H1 (cell line): Measurements from ENCODE around the gene HEPACAM. TPM values are rescaled to one million over a fixed set of nuclear protein-coding genes. Genes with fewer than 3 reads are reported as not detected.

Experiments
- CTCF ChIA-PET: fragments of 300-600 bp; sonication (Branson Sonifier 250); formaldehyde crosslinking; loops from one replicate; lab custom pipeline; 2021; ENCODE audit not compliant: partially characterized antibody; lab: Charles Lee
- POLR2A ChIA-PET: fragments of 300-600 bp; sonication (Branson Sonifier 250); formaldehyde crosslinking; loops from one replicate; lab custom pipeline; 2021; ENCODE audit warnings: inconsistent platforms; ENCODE audit not compliant: partially characterized antibody; lab: Charles Lee
- DNase-seq, 2 experiments: peaks; one replicate each; pipeline versions ENCODE4 v3.0.0 to v3.0.0-alpha.2; 2010 to 2022; ENCODE audit warnings: low spot score in 2 of 2, low read depth in 1 of 2, mixed read lengths in 1 of 2
- FAIRE-seq: peaks from 2 replicates; lab custom pipeline; 2011; peaks lifted over from hg19 to GRCh38; lab: Jason Lieb, UNC
- H2AFZ ChIP-seq: 2 replicates; pipeline ENCODE4 v1.8.1; 2012; ENCODE audit warnings: low read length, inconsistent platforms
- H2AK5ac ChIP-seq: 2 replicates; pipeline ENCODE4 v1.6.1; 2013; ENCODE audit warnings: low read depth, low read length
- H2BK120ac ChIP-seq: replicated peaks from 2 replicates; pipeline ENCODE3; 2013; ENCODE audit warnings: low read depth, low read length, inconsistent platforms
- H2BK12ac ChIP-seq: 2 replicates; pipeline ENCODE4 v1.6.1; 2013; ENCODE audit warnings: low read depth, low read length
- H2BK15ac ChIP-seq: 2 replicates; pipeline ENCODE4 v1.6.1; 2013; ENCODE audit warnings: low read length
- H2BK20ac ChIP-seq: 2 replicates; pipeline ENCODE4 v1.6.1; 2013; ENCODE audit warnings: low read length
- H2BK5ac ChIP-seq: 2 replicates; pipeline ENCODE4 v1.6.1; 2013; ENCODE audit warnings: low read depth, low read length
- H3K14ac ChIP-seq: 2 replicates; pipeline ENCODE4 v1.6.1; 2013; ENCODE audit warnings: inconsistent platforms; ENCODE audit not compliant: insufficient read length
- H3K18ac ChIP-seq: 2 replicates; pipeline ENCODE4 v1.6.1; 2013; ENCODE audit warnings: low read length; ENCODE audit errors: extremely low read depth
- H3K23ac ChIP-seq: 2 replicates; pipeline ENCODE4 v1.6.1; 2013; ENCODE audit warnings: inconsistent platforms; ENCODE audit not compliant: insufficient read length
- H3K23me2 ChIP-seq: 2 replicates; pipeline ENCODE4 v1.6.1; 2013; ENCODE audit warnings: low read depth, low read length
- H3K27ac ChIP-seq: 2 replicates; pipeline ENCODE4 v1.6.1; 2011; ENCODE audit warnings: low read depth, low read length, inconsistent platforms
- H3K27me3 ChIP-seq, 4 experiments: replicated peaks in 1 of 4; 1 replicate in 1 of 4; 2 replicates in 3 of 4; pipeline versions ENCODE4 v1.6.1 to v1.8.1; 2011 to 2013; ENCODE audit warnings: low read length in 3 of 4, mild to moderate bottlenecking in 3 of 4, inconsistent platforms in 2 of 4, mixed read lengths in 2 of 4, moderate library complexity in 1 of 4; ENCODE audit not compliant: control insufficient read depth in 3 of 4, insufficient read depth in 3 of 4; ENCODE audit errors: extremely low read depth in 1 of 4
- H3K36me3 ChIP-seq, 4 experiments: 2 replicates each; pipeline versions ENCODE4 v1.6.1 to v1.8.1; 2011 to 2013; ENCODE audit warnings: mild to moderate bottlenecking in 4 of 4, low read length in 3 of 4, moderate library complexity in 2 of 4, control low read depth in 1 of 4, inconsistent platforms in 1 of 4; ENCODE audit not compliant: insufficient read depth in 4 of 4, control insufficient read depth in 2 of 4
- H3K4ac ChIP-seq: replicated peaks from 2 replicates; pipeline ENCODE3; 2013; ENCODE audit warnings: low read length, low read depth, mixed read lengths, inconsistent platforms; ENCODE audit not compliant: insufficient read length
- H3K4me1 ChIP-seq, 4 experiments: replicated peaks in 1 of 4; 1 replicate in 1 of 4; 2 replicates in 3 of 4; pipeline versions ENCODE4 v1.6.1 to v1.8.1; 2011 to 2013; ENCODE audit warnings: low read length in 3 of 4, inconsistent platforms in 2 of 4, mixed read lengths in 1 of 4; ENCODE audit not compliant: insufficient read depth in 4 of 4, control insufficient read depth in 3 of 4
- H3K4me2 ChIP-seq, 2 experiments: 2 replicates each; pipeline versions ENCODE4 v1.6.1 to v1.8.1; 2011 to 2013; ENCODE audit warnings: low read depth in 2 of 2, low read length in 2 of 2, control low read depth in 1 of 2, inconsistent platforms in 1 of 2, mild to moderate bottlenecking in 1 of 2; ENCODE audit not compliant: insufficient read depth in 1 of 2
- H3K4me3 ChIP-seq, 4 experiments: fragments of 200-600, 300-600 bp in 1 of 4; sonication (generic), shearing (Covaris generic), sonication (Bioruptor Twin) in 1 of 4; 2 replicates each; pipeline versions ENCODE4 v1.5.1 to v1.8.1; 2011 to 2016; ENCODE audit warnings: low read length in 4 of 4, low read depth in 3 of 4, control low read depth in 2 of 4, inconsistent platforms in 2 of 4, mild to moderate bottlenecking in 2 of 4, mixed read lengths in 1 of 4, moderate library complexity in 1 of 4; ENCODE audit not compliant: insufficient read depth in 2 of 4; ENCODE audit errors: extremely low read depth in 1 of 4
- H3K56ac ChIP-seq: replicated peaks from 2 replicates; pipeline ENCODE3; 2013; ENCODE audit warnings: low read depth, mild to moderate bottlenecking, mixed read lengths, low read length, inconsistent platforms; ENCODE audit not compliant: insufficient read length
- H3K79me1 ChIP-seq: 2 replicates; pipeline ENCODE4 v1.6.1; 2013; ENCODE audit warnings: low read depth, low read length, control low read depth
- H3K79me2 ChIP-seq, 2 experiments: 2 replicates each; pipeline versions ENCODE4 v1.6.1 to v1.8.1; 2012 to 2013; ENCODE audit warnings: low read length in 2 of 2, mild to moderate bottlenecking in 2 of 2, inconsistent platforms in 1 of 2; ENCODE audit not compliant: insufficient read depth in 2 of 2, control insufficient read depth in 1 of 2
- H3K9ac ChIP-seq, 4 experiments: replicated peaks in 1 of 4; 1 replicate in 1 of 4; 2 replicates in 3 of 4; pipeline versions ENCODE4 v1.6.1 to v1.8.1; 2011 to 2013; ENCODE audit warnings: low read depth in 3 of 4, low read length in 3 of 4, control low read depth in 2 of 4, mild to moderate bottlenecking in 2 of 4, moderate library complexity in 2 of 4, inconsistent platforms in 1 of 4; ENCODE audit errors: extremely low read depth in 1 of 4
- H3K9me3 ChIP-seq, 2 experiments: 2 replicates each; pipeline versions ENCODE4 v1.6.1 to v1.8.1; 2012 to 2013; ENCODE audit warnings: mild to moderate bottlenecking in 2 of 2, moderate library complexity in 2 of 2, control low read depth in 1 of 2, inconsistent platforms in 1 of 2, low read depth in 1 of 2, low read length in 1 of 2, mixed read lengths in 1 of 2; ENCODE audit not compliant: insufficient read depth in 2 of 2
- H4K20me1 ChIP-seq, 2 experiments: replicated peaks in 1 of 2; 2 replicates each; pipeline versions ENCODE3 to v1.8.1; 2011 to 2013; ENCODE audit warnings: inconsistent platforms in 2 of 2, low read length in 2 of 2, mild to moderate bottlenecking in 1 of 2; ENCODE audit not compliant: insufficient read depth in 2 of 2, control insufficient read depth in 1 of 2
- H4K5ac ChIP-seq: 2 replicates; pipeline ENCODE4 v1.6.1; 2013; ENCODE audit warnings: low read length, low read depth, mixed read lengths, inconsistent platforms; ENCODE audit not compliant: insufficient read length
- H4K8ac ChIP-seq: 2 replicates; pipeline ENCODE4 v1.8.0; 2013; ENCODE audit warnings: mild to moderate bottlenecking, moderate library complexity, low read length, inconsistent platforms; ENCODE audit not compliant: insufficient read depth; ENCODE audit errors: extremely low read depth
- H4K91ac ChIP-seq: replicated peaks from 2 replicates; pipeline ENCODE3; 2013; ENCODE audit warnings: low read length, mixed read lengths, inconsistent platforms; ENCODE audit not compliant: insufficient read length
- SP1 ChIP-seq: IDR thresholded peaks from 2 replicates; pipeline ENCODE4 v1.6.1; 2011; ENCODE audit warnings: low read depth, low read length
- USF2 ChIP-seq: IDR thresholded peaks from 2 replicates; pipeline ENCODE4 v1.6.1; 2011; ENCODE audit warnings: low read length, improper control_type of control experiment
- WGBS, 2 experiments: shearing (Covaris generic) in 1 of 2; methylation state at CpG; one replicate each; pipeline versions ENCODE4 v1.1.6 to v1.1.7; 2013 to 2015; ENCODE audit warnings: low lambda C conversion rate in 2 of 2, mixed read lengths in 2 of 2, inconsistent platforms in 1 of 2, low coverage in 1 of 2, missing lambda C conversion rate in 1 of 2; ENCODE audit not compliant: insufficient replicate concordance in 2 of 2, insufficient coverage in 1 of 2, insufficient read length in 1 of 2; ENCODE audit errors: extremely low coverage in 1 of 2, missing lambda C conversion rate in 1 of 2; 5-methylcytosine and 5-hydroxymethylcytosine counted together
- polyA plus RNA-seq, 7 experiments: library from polyadenylated mRNA; depleted of rRNA in 3 of 7; stranded (reverse) in 5 of 7; unstranded in 2 of 7; fragments of >200 nt in 5 of 7; fragments of 200-250 nt in 2 of 7; gene quantifications; 1 replicate in 5 of 7; 2 replicates in 1 of 7; 4 replicates in 1 of 7; pipeline versions ENCODE4 v1.2.1 to v1.2.3, GENCODE V29; 2011 to 2013; ENCODE audit warnings: missing spikeins in 2 of 7, mixed read lengths in 2 of 7
- total RNA-seq: library from RNA; stranded (reverse); fragmentation: NEBNext Ultra II Directional; extraction: Animal tissue kit (Norgen Biotek cat#: 25700); gene quantifications from 2 replicates; pipeline ENCODE4 v1.2.1, GENCODE V29; 2021

Gene HEPACAM
- total and polyA plus RNA-seq, 2 of the 8 experiments (the other 6 are each of a cell fraction or from before 2014, with no cell fraction given) = not detected

GRCh38 chr11:124945826-124946225 is 10.0 kb upstream of the HEPACAM start:
- H2AFZ ChIP-seq = no peak overlapping the region
- no peaks in the 10 kb centered on the region for H3K4me1 ChIP-seq
- H3K79me2 ChIP-seq = no peaks in the 10 kb centered on the region
- 54% methylated on average over 6 of the region's 6 CpGs; no CpG with 5 or more reads in 1 of the 2 experiments for WGBS, 2 experiments
- ChIA-PET POLR2A (no interaction called here), CTCF (interaction anchor here (0.7 to 2.4 kb wide), 2 partner anchors 10 to 272 kb away, joined by 3 to 16 read pairs; partner anchors contain the start of genes HEPACAM, SIAE and SPA17)
- no peak overlapping the region for H2BK12ac ChIP-seq
- H2BK20ac ChIP-seq = no peak overlapping the region
- H3K14ac ChIP-seq = no peak overlapping the region
- peaks cover under 1% of the 10 kb centered on the region; the same call in 1 of the 2 replicates for H3K23me2 ChIP-seq
- no peak overlapping the region for H4K8ac ChIP-seq
- H3K9ac ChIP-seq = no peak overlapping the region
- H2BK120ac ChIP-seq = no peak overlapping the region
- H3K79me1 ChIP-seq = no peaks in the 10 kb centered on the region
- TF ChIP-seq USF2 (no peak), SP1 (0 out of 2 replicates have a peak, but pooled peaks have one; percentile 29)
- H3K36me3 ChIP-seq = no peaks in the 10 kb centered on the region
- no peak overlapping the region for H3K56ac ChIP-seq
- FAIRE-seq = no peak
- H3K18ac ChIP-seq = no peak overlapping the region
- H2BK15ac ChIP-seq = no peak overlapping the region
- H3K4me3 ChIP-seq = no peak overlapping the region
- 0 out of 7 replicates have a peak, but pooled peaks cover 0 to 3% (median 0%) of the 10 kb centered on the region in 4 experiments for H3K27me3 ChIP-seq
- H3K9me3 ChIP-seq = no peaks in the 10 kb centered on the region
- no peaks in the 10 kb centered on the region for H4K20me1 ChIP-seq
- H2AK5ac ChIP-seq = no peak overlapping the region
- H3K4me2 ChIP-seq = no peak overlapping the region
- no peak overlapping the region for H4K91ac ChIP-seq
- no peak overlapping the region for H3K27ac ChIP-seq
- no peak overlapping the region for H2BK5ac ChIP-seq
- H3K23ac ChIP-seq = no peak overlapping the region
- no peak for DNase-seq
- no peak overlapping the region for H4K5ac ChIP-seq
- H3K4ac ChIP-seq = no peak overlapping the region
